ENCODE results near the gene PAX5. TPM values are rescaled to one million over a fixed set of nuclear protein-coding genes. Genes with fewer than 3 reads are reported as not detected.

PAX5 gene
- total RNA-seq, 4 donors from 2014 or later, result 0.95 to 61.9 (median 3.6) TPM; not detected in 1

GRCh38 chr9:36833954-36834353, 200.1 kb downstream of the PAX5 start:
- H3K9me3 ChIP-seq, result no peaks in the 10 kb centered on the region
- H3K27me3 ChIP-seq, result no peaks in the 10 kb centered on the region
- no peak for TF ChIP-seq CTCF (IDR thresholded peaks at IDR 0.05)
- no peak for TF ChIP-seq POLR2A (IDR thresholded peaks at IDR 0.05)
- no peaks in the 10 kb centered on the region for H3K36me3 ChIP-seq
- H3K4me1 ChIP-seq, result no peaks in the 10 kb centered on the region
- H3K27ac ChIP-seq, result no peak overlapping the region
- peak in 2 of 3 donors; percentile 26 to 36 for DNase-seq
- H3K4me3 ChIP-seq, result no peak overlapping the region

- TF ChIP-seq CTCF (IDR thresholded peaks at IDR 0.05) (no peak), POLR2A (IDR thresholded peaks at IDR 0.05) (no peak)
- no peaks in the 10 kb centered on the region for H3K4me1 ChIP-seq
- H3K4me3 ChIP-seq, result no peak overlapping the region
- H3K36me3 ChIP-seq, result no peaks in the 10 kb centered on the region
- no peak overlapping the region for H3K27ac ChIP-seq
- no peaks in the 10 kb centered on the region for H3K9me3 ChIP-seq
- peak in 2 of 3 donors; percentile 27 to 34 for DNase-seq
- no peaks in the 10 kb centered on the region for H3K27me3 ChIP-seq
These were observed 201.8 kb downstream of the PAX5 start for GRCh38 chr9:36832164-36832795.

- Histone ChIP-seq H3K27ac (no peak overlapping the region), H3K4me1 (no peaks in the 10 kb centered on the region), H3K4me3 (no peak overlapping the region), H3K9me3 (no peaks in the 10 kb centered on the region), H3K27me3 (no peaks in the 10 kb centered on the region), H3K36me3 (no peaks in the 10 kb centered on the region)
- TF ChIP-seq POLR2A (IDR thresholded peaks at IDR 0.05) (no peak), CTCF (IDR thresholded peaks at IDR 0.05) (no peak)
- DNase-seq, result peak in 2 of 3 donors; percentile 19 to 22
These were observed 202.5 kb downstream of the PAX5 start for GRCh38 chr9:36831381-36832161.

- Histone ChIP-seq H3K36me3 (no peaks in the 10 kb centered on the region), H3K4me3 (no peak overlapping the region), H3K27me3 (no peaks in the 10 kb centered on the region), H3K9me3 (no peaks in the 10 kb centered on the region), H3K27ac (no peak overlapping the region), H3K4me1 (no peaks in the 10 kb centered on the region)
- DNase-seq, result peak in 1 of 3 donors; percentile 25
- no peak for TF ChIP-seq CTCF (IDR thresholded peaks at IDR 0.05)
- TF ChIP-seq POLR2A (IDR thresholded peaks at IDR 0.05), result no peak
These were observed 205.5 kb downstream of the PAX5 start for GRCh38 chr9:36828611-36829013.

GRCh38 chr9:36827593-36827992, 206.5 kb downstream of the PAX5 start:
- DNase-seq, result peak in 2 of 3 donors; percentile 20 to 29
- H3K4me3 ChIP-seq, result no peak overlapping the region
- no peaks in the 10 kb centered on the region for H3K36me3 ChIP-seq
- no peak overlapping the region for H3K27ac ChIP-seq
- no peaks in the 10 kb centered on the region for H3K9me3 ChIP-seq
- no peaks in the 10 kb centered on the region for H3K27me3 ChIP-seq
- TF ChIP-seq CTCF (IDR thresholded peaks at IDR 0.05) (no peak), POLR2A (IDR thresholded peaks at IDR 0.05) (no peak)
- no peaks in the 10 kb centered on the region for H3K4me1 ChIP-seq
